ENCODE measurements around the gene PAQR3.

DNA sequence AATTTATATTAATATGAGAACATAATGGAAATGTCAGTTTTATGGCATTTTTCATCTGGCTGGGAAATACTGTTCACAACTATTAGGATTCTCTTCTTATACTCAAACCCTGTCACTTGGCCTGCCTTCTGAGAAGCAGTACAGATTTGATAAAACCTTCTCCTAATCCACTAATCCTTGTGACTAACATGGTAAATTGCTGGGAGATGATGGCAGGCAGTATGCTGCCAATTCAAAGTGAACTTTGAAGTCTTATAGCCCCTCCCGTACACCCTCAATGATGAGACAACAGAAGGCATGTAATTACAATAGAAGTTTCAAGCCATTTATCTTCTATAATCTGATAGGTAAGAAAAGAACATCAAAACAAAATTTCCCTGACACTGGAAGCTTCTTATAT is 36.9 kb downstream of the PAQR3 start:
- TF ChIP-seq, protein P1, sequence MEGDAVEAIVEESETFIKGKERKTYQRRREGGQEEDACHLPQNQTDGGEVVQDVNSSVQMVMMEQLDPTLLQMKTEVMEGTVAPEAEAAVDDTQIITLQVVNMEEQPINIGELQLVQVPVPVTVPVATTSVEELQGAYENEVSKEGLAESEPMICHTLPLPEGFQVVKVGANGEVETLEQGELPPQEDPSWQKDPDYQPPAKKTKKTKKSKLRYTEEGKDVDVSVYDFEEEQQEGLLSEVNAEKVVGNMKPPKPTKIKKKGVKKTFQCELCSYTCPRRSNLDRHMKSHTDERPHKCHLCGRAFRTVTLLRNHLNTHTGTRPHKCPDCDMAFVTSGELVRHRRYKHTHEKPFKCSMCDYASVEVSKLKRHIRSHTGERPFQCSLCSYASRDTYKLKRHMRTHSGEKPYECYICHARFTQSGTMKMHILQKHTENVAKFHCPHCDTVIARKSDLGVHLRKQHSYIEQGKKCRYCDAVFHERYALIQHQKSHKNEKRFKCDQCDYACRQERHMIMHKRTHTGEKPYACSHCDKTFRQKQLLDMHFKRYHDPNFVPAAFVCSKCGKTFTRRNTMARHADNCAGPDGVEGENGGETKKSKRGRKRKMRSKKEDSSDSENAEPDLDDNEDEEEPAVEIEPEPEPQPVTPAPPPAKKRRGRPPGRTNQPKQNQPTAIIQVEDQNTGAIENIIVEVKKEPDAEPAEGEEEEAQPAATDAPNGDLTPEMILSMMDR (IDR thresholded peaks at IDR 0.05) = no peak
- TF ChIP-seq POLR2A (IDR thresholded peaks at IDR 0.05) = no peak
